Measurements from ENCODE around the gene KCNK6. TPM values are rescaled to one million over a fixed set of nuclear protein-coding genes. Genes with fewer than 3 reads are reported as not detected.

The KCNK6 gene
- total and polyA plus RNA-seq, 2 donors (not counting 3 experiments of a cell fraction or from before 2014, with no cell fraction given): 7.4 to 11.3 TPM

GRCh38 chr19:38321646-38322196, 2.1 kb downstream of the KCNK6 start:
- no peak for TF ChIP-seq EZH2 (IDR thresholded peaks at IDR 0.05; ENCODE audit: borderline replicate concordance, low read depth, low read length, severe bottlenecking)
- H3K4me3 ChIP-seq (replicated peaks in 1 of 3; ENCODE audit: insufficient read depth in 1 of 3, low read depth in 1 of 3, low read length in 3 of 3): no peak overlapping the region
- ChIA-PET CTCF (interaction anchor here (0.8 to 4.4 kb wide), 2 partner anchors 14 to 37 kb away, joined by 3 to 16 read pairs; partner anchors contain the start of gene CATSPERG), POLR2A (no interaction called here)
- no TSS peak for BruUV-seq (replicated peaks)
- no peaks in the 10 kb centered on the region for H3K9me3 ChIP-seq (replicated peaks; ENCODE audit: control insufficient read depth, insufficient read depth, low read length)
- no peak overlapping the region for H3K4me2 ChIP-seq (ENCODE audit: insufficient read depth, low read length)
- H3K9me1 ChIP-seq (replicated peaks; ENCODE audit: control insufficient read depth, extremely low read depth, insufficient read depth, low read length): peaks cover 5% of the 10 kb centered on the region
- dilution Hi-C loops (cut with MboI; ENCODE audit: extremely low pct_ligation_motif_present, low sequenced_read_pairs) (no loop called here), intact Hi-C loops (cut with micrococcal nuclease) (no loop called here)
- H3K4me1 ChIP-seq (ENCODE audit: control insufficient read depth, extremely low read depth, insufficient read depth, low read length): peaks cover 29% of the 10 kb centered on the region
- H3K27me3 ChIP-seq (ENCODE audit: control insufficient read depth in 2 of 2, insufficient read depth in 2 of 2, low read length in 2 of 2): no peaks in the 10 kb centered on the region
- H4K20me1 ChIP-seq (replicated peaks; ENCODE audit: control insufficient read depth, extremely low read depth, insufficient read depth, low read length): no peaks in the 10 kb centered on the region
- H3K79me2 ChIP-seq (ENCODE audit: control insufficient read depth, insufficient read depth, low read length): no peaks in the 10 kb centered on the region
- no peak overlapping the region for H3K9ac ChIP-seq (replicated peaks; ENCODE audit: extremely low read depth, insufficient read depth, low read length)
- DNase-seq (ENCODE audit: low read depth, low spot score): no peak
- no peak overlapping the region for H2AFZ ChIP-seq (ENCODE audit: low read depth, low read length)
- peaks cover 0 to 8% of the 10 kb centered on the region in 2 experiments for H3K36me3 ChIP-seq (ENCODE audit: control insufficient read depth in 2 of 2, extremely low read depth in 1 of 2, insufficient read depth in 2 of 2, low read length in 2 of 2)
- no peak overlapping the region for H3K27ac ChIP-seq (ENCODE audit: insufficient read depth, low read depth, low read length)
- FAIRE-seq: no peak

- peaks cover 19% of the 10 kb centered on the region for H3K4me1 ChIP-seq (ENCODE audit: control insufficient read depth, extremely low read depth, insufficient read depth, low read length)
- no peak overlapping the region for H3K27ac ChIP-seq (ENCODE audit: insufficient read depth, low read depth, low read length)
- peaks cover 0 to 20% of the 10 kb centered on the region in 2 experiments for H3K36me3 ChIP-seq (ENCODE audit: control insufficient read depth in 2 of 2, extremely low read depth in 1 of 2, insufficient read depth in 2 of 2, low read length in 2 of 2)
- H3K27me3 ChIP-seq (ENCODE audit: control insufficient read depth in 2 of 2, insufficient read depth in 2 of 2, low read length in 2 of 2): no peaks in the 10 kb centered on the region
- FAIRE-seq (no peak), DNase-seq (ENCODE audit: low read depth, low spot score) (no peak)
- BruUV-seq (replicated peaks): no TSS peak
- dilution Hi-C loops (cut with MboI; ENCODE audit: extremely low pct_ligation_motif_present, low sequenced_read_pairs): no loop called here
- H3K9ac ChIP-seq (replicated peaks; ENCODE audit: extremely low read depth, insufficient read depth, low read length): no peak overlapping the region
- no peaks in the 10 kb centered on the region for H4K20me1 ChIP-seq (replicated peaks; ENCODE audit: control insufficient read depth, extremely low read depth, insufficient read depth, low read length)
- ChIA-PET CTCF (no interaction called here), POLR2A (no interaction called here)
- intact Hi-C loops (cut with micrococcal nuclease): no loop called here
- peaks cover 5% of the 10 kb centered on the region for H3K9me1 ChIP-seq (replicated peaks; ENCODE audit: control insufficient read depth, extremely low read depth, insufficient read depth, low read length)
- H3K79me2 ChIP-seq (ENCODE audit: control insufficient read depth, insufficient read depth, low read length): no peaks in the 10 kb centered on the region
- no peak for TF ChIP-seq FOS (IDR thresholded peaks at IDR 0.05; ENCODE audit: borderline replicate concordance, insufficient read depth, low read length)
- no peak for TF ChIP-seq GATA2 (IDR thresholded peaks at IDR 0.05; ENCODE audit: insufficient read depth, insufficient read length, low read depth, low read length)
- no peak for TF ChIP-seq JUN (IDR thresholded peaks at IDR 0.05; ENCODE audit: borderline replicate concordance, insufficient read depth, insufficient read length, low read depth)
- no peak for TF ChIP-seq MYC (IDR thresholded peaks at IDR 0.05; ENCODE audit: low read depth, low read length)
- TF ChIP-seq CTCF (IDR thresholded peaks at IDR 0.05; ENCODE audit: extremely low read depth in 1 of 2, insufficient read depth in 1 of 2, low read depth in 1 of 2, low read length in 2 of 2): no peak
- TF ChIP-seq MAX (IDR thresholded peaks at IDR 0.05; ENCODE audit: insufficient read depth, insufficient read length): no peak
- no peak for TF ChIP-seq EZH2 (IDR thresholded peaks at IDR 0.05; ENCODE audit: borderline replicate concordance, low read depth, low read length, severe bottlenecking)
- TF ChIP-seq POLR2AphosphoS5 (IDR thresholded peaks at IDR 0.05; ENCODE audit: insufficient read depth, low read depth, low read length): no peak
- TF ChIP-seq POLR2A (IDR thresholded peaks at IDR 0.05; ENCODE audit: low read depth, low read length): no peak
- no peak overlapping the region for H3K4me2 ChIP-seq (ENCODE audit: insufficient read depth, low read length)
- H3K9me3 ChIP-seq (replicated peaks; ENCODE audit: control insufficient read depth, insufficient read depth, low read length): no peaks in the 10 kb centered on the region
- no peak overlapping the region for H3K4me3 ChIP-seq (replicated peaks in 1 of 3; ENCODE audit: insufficient read depth in 1 of 3, low read depth in 1 of 3, low read length in 3 of 3)
- no peak overlapping the region for H2AFZ ChIP-seq (ENCODE audit: low read depth, low read length)
These were observed 3.6 kb downstream of the KCNK6 start for GRCh38 chr19:38323291-38323690.
